GM21360 (cell line): ENCODE results near the gene TIMM8B.
"Not testable (repeated sequence)": the region's sequence is repeated elsewhere in the genome, so short reads cannot be mapped to it uniquely, and the experiment has no call there.

Experiments used
- ATAC-seq: cut with Tn5 transposase; IDR thresholded peaks from one replicate; pipeline ENCODE4 v1.9.1; 2021; ENCODE audit warnings: mild to moderate bottlenecking, moderate library complexity; ENCODE audit not compliant: unreplicated experiment

The TIMM8B gene

GRCh38 chr11:112082729-112083128, 3.8 kb downstream of the TIMM8B start:
- no peak for ATAC-seq

- ATAC-seq: peak; percentile 78
These were observed 12.4 kb downstream of the TIMM8B start, which contains the start of the genes NKAPD1 and PIH1D2 for GRCh38 chr11:112073941-112074811. NKAPD1 (plus strand) TSS chr11:112074299; CDS start chr11:112075575, 1,276 bp downstream. PIH1D2 (minus strand) TSS chr11:112074017; CDS start chr11:112073174, 843 bp downstream.

- ATAC-seq: no peak
These were observed 23.6 kb downstream of the TIMM8B start for GRCh38 chr11:112062923-112063322.

- ATAC-seq: no peak
These were observed 28.5 kb downstream of the TIMM8B start for GRCh38 chr11:112058103-112058502.

- ATAC-seq: no peak
These were observed 29.4 kb downstream of the TIMM8B start for GRCh38 chr11:112057170-112057569.

GRCh38 chr11:112051768-112052167, 34.8 kb downstream of the TIMM8B start:
- no peak for ATAC-seq

GRCh38 chr11:112050721-112051120, 35.8 kb downstream of the TIMM8B start:
- peak; percentile 92 for ATAC-seq

GRCh38 chr11:112049777-112050176, 36.8 kb downstream of the TIMM8B start:
- no peak for ATAC-seq

GRCh38 chr11:112048256-112048655, 38.3 kb downstream of the TIMM8B start:
- not testable (repeated sequence) for ATAC-seq

- not testable (repeated sequence) for ATAC-seq
These were observed 39.9 kb downstream of the TIMM8B start for GRCh38 chr11:112046647-112047046.

GRCh38 chr11:112044961-112045360, 41.6 kb downstream of the TIMM8B start:
- ATAC-seq: no peak

- no peak for ATAC-seq
These were observed 43.6 kb downstream of the TIMM8B start for GRCh38 chr11:112042961-112043304.

GRCh38 chr11:112042161-112042960, 44.2 kb downstream of the TIMM8B start:
- ATAC-seq: no peak

- ATAC-seq: no peak
These were observed 49.0 kb downstream of the TIMM8B start for GRCh38 chr11:112037527-112037926.
